NOMO-1 treated with dmso at 0.1 percent for 144 hours (cell line): ENCODE data around the gene TRABD.

Source experiments
- DNase-seq: peaks from one replicate; lab custom pipeline; 2025; ENCODE audit not compliant: unreplicated experiment; lab: John Stamatoyannopoulos, UW

TRABD gene

DNA sequence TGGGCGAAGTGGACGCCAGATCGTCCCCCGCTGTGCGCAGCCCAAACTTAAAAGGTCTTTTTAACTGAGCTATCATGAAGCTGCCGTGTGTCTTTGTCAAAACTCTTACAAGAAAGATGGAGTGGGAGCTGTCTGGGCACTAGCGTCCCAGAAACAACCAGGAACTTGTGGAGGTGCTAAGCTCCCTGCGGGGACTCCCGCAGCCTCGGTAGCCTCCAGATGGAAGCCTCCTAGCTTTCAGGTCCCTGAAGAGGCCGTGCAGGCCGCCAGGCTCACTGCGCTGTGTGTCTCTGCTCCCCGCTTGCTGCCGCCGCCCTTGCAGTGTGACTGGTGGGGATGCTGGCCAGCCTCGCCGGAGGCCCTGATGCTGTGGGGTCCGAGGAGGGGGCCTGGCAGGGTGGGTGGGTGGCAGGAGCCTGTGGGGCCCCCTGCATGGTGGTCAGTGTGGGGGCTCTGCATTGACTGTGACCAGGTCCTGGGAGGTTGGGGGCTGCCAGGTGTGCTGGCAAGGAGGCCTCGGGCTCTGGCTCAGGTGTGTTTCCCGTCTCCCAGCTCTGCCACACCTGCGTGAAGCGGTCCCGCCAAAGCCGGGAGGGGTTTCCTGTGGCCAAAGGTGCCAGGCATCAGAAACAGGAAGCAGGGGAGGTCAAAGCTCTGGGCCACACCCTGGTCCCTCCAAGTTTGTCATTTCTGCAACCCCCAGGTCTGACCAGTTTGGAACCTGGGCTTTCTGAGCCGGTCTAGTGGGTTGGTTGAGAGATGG lies 1.2 kb downstream of the TRABD start:
- DNase-seq = no peak

DNA sequence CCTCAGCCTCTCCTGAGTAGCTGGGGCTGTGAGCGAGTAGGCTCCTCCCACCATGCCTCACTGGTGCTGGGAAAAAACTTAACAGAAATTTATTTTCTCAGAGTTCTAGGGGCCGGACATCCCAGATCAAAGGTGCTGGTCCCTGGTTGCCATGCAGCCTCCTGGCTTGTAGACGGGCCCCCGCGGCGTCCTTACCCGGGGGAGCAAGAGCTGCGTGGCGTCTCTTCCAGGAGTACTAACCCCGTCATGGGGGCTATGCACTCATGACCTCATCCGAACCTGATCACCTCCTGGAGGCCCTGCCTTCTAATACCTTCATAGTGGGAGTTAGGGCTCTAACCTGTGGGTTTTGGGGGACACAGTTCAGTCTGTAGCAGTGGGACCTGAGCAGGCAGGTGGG lies 2.6 kb downstream of the TRABD start:
- DNase-seq = no peak

DNA sequence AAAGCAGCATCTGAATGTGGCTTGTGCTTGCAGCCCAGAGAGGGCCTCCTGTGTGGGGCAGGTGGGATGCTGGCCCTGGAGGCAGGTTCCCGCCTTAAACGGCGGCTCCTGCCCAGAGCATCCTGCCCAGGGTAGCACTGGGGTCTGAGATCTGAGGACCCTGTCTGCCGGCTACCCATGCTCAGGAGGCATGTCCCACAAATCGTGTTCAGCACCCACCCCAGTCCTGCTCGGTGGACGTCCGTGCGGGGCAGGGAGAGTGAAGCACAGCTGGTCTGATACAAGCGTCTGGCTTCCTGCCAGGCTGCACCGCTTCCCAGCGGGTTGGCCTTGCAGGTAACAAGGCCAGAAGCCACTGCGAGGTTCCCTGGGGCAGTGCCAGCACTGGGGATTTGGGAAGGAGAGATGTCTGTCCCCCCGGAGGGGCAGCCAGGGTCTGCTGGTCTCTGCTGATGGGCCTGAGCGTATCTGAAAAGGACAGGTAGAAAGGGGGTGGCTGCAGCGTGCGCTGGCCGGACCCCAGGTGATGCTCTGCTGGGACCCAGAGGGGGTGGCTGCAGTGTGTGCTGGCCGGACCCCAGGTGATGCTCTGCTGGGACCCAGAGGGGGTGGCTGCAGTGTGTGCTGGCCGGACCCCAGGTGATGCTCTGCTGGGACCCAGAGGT lies 3.6 kb downstream of the TRABD start:
- DNase-seq = no peak

DNA sequence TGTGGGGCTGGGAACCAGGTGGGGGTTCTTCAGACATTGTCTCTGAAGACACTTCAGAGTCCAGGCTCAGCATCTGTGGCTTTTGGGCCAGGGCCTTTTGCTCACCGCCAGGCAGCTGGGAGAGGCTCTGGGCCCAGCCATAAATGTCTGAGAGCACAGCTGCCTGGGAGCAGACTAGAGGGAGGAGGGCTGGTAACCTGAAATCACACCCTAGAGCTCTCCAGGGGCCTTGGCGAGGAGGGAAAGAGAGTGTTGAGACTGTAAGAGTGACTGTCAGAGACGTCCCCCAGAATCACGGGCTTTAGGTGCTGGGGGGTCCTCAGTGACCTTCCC lies 4.1 kb downstream of the TRABD start:
- no peak for DNase-seq

DNA sequence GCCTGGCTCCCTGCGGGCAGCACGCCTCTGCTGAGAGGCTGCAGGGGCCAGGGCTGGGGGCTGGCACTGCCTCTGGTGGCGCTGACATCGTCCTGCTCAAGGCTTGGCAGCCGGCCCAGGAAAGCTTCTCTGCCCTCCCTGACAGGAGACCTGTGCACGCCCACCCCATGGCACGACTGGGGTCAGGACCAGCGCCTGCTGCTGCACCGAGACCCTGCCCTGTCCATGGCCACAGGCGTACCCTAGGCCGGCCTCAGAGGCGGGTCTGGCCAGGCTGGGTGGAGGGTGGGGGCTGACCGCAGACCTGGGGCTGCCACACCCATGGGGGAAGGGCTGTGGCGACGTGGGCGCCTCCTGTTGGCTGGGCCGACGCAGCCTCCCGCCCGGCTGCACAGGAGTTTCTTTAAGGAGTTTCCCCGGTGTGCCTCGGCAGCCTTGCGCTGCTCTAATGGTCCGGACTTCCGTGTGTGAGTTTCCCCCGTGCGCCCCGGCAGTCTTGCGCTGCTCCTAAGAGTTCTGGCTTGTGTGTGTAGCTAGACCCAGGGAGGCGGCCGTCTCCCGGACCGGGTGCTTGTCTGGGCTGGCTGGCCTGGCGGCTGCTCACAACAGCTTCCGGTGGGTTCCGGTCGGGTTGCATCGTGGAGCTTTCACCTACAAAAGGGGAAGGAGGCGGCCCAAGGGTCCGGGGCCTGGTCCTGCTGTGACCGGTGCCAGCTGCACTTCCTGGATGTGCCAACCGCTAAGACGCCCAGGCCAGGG lies 4.6 kb downstream of the TRABD start:
- peak; percentile 95 for DNase-seq

DNA sequence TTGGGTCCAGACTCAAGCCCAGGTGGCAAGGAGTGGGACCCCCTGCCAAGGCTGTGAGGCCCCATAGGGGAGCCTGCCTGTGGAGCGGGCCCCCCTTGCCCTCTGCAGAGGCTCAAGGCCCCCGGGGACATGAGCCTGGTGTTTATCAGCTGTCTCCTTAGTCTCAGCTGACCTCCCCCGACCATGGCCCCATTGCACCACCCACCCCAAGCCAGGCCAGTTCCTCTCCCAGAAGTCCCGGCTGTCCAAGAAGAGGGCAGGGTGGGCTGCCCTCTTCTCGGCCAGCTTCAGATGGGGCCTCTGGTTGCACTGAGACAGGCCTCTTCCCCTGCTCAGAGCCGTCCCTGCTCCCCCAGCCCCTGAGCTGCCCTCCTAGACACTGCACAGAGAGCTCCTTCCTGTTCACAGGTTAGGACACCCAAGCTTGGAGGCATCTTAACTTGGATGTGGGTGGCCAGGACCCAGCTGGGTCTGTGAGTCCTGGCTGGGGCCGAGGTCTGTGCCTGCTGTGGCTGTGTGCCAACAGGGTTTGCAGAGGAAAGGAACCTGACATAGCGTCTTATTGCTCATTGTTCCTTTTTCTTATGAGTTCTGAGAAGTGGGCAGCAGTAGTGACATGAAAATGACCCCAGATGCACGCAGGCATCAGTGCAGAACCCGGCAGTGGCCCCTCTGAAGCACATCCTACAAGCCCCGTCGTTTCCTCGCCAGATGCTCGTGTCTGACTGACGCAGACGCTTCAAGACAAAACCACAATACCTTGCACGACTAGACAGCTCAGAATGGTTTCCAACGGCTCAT lies 5.4 kb downstream of the TRABD start:
- peak; percentile 66 for DNase-seq

DNA sequence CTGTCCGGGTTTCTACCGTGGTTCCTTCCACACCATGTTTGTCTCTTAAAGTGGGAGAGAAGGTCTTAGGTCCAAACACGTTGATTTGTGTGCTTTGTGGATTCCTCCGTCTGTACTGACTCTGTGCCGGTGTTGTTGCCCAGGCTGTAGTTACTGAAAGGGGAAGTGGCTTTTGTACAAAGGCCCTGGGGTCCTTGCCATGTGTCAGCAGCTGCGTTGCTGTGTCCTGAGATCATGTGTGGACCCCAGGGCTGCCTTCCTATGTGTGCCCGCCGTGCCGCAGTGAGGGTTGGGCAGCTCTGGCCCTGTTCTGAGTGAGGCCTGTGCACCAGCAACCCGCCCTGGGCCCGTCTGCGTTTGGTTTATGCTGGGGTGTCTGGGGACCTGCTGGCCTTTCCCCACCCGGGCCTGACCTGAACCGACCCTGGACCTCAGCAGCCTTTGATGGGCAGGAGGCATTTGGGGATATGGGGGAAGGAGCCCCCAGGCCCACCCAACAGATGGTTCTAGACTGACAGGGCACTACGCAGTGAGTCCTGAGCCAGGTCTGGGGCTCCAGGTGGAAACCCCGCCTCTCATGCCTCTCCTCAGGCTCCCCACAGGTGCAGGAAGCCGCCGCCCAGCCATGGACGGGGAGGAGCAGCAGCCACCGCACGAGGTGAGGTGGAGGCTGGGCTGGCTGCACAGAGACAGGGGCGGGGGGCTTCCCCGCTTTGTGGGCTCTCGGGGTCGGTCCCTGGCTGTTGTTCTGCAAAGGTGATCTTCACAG lies 6.9 kb downstream of the TRABD start:
- DNase-seq = no peak

DNA sequence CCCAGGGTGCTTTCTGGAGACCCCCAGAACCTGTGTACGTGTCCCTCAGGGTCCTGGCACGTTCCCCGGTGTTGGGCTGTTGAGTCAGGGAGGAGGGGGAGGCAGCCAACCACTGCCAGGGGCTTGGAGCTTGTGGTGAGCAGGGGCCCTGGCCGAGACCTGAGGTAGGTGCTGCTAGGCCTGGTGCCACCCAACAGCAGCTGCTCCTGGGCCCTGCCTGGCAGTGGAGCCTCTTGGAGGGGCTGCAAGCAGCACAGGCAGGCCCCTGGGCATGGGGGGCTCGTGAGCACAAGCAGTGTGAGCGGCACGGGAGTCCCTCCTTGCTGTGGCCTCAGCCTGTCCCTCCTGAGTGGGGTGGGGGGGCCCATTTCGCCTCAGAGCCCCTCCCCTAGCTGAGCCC lies 7.9 kb downstream of the TRABD start:
- DNase-seq = no peak

DNA sequence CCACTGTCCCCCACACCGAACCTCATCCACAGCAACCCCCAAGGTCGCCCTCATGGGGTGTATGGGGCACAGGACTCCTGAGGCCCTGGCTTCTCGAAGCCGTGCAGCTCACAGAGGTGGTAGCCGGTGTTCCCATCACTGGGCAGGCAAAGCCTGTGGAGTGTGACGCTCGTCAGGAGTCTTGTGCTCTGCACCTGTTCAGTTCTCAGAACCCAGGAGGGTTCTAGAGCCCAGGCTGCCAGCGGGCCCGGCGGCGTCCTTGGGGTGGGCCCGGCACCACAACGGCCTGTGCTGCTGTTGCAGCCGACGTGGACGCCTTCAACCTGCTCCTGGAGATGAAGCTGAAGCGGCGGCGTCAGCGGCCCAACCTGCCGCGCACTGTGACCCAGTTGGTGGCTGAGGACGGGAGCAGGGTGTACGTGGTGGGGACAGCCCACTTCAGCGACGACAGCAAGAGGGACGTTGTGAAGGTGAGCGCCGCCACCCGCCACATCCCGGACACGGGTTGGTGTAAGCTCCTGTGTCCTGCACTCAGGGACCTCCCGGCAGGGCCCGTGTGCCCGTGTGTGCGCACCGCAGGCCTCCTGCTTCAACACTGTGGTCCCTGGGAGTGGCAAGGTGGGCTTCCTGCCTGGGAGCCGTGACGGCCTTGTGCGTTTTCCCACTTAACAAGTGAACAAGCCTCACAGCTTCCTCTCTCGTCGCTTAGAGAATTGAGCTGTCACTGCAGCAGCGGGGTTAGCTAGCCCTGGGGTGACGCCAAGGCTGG lies 8.5 kb downstream of the TRABD start:
- DNase-seq = no peak

DNA sequence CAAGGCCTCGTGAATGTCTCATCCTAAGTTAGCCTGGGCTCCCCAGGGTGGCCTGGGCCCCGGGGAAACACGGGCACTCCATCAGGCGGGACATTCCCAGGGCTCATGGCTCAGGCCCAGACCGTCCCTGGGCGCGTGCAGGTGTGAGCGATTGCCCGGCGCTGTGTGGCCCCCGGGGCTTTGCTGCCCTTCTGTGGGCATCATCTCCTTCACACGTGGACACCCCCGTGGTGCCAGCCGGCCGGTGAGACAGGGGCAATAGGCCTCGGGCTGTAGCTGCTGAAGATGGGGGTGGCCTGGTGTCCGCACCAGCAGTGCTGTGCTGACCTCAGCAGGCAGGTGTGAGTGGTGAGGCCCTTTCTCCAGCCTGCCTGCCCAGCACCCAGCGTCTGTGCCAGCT lies 10.5 kb downstream of the TRABD start:
- no peak for DNase-seq

DNA sequence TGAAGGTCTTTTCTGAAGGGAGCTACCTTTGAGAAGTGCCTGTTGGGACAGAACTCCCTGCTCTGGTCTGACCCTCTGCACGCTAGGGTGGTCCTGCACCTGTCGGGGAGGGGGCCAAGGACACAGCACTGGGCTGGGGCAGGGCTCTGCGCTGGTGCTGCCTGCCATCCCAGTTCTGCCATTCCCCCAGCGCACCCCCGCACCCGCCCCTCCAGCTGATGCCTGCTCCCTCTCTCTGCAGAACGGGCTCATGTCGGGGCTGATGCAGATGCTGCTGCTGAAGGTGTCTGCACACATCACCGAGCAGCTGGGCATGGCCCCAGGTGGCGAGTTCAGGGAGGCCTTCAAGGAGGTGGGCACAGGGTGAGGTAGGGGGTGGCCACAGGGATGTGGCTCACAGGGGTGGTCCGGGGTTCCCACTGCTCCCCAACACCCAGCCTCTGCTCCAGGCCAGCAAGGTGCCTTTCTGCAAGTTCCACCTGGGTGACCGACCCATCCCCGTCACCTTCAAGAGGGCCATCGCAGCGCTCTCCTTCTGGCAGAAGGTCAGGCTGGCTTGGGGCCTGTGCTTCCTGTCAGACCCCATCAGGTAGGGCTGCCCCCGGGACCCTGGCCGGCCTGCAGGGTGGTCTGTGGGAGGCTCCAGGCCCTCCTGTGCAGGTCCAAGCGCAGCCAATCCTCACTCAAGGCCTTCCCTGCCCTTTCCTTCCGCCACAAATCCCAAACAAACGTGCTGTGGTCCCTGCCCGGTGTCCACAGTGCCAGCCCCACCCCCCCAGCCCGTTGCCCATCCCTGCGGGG lies 11.5 kb downstream of the TRABD start:
- DNase-seq = no peak

DNA sequence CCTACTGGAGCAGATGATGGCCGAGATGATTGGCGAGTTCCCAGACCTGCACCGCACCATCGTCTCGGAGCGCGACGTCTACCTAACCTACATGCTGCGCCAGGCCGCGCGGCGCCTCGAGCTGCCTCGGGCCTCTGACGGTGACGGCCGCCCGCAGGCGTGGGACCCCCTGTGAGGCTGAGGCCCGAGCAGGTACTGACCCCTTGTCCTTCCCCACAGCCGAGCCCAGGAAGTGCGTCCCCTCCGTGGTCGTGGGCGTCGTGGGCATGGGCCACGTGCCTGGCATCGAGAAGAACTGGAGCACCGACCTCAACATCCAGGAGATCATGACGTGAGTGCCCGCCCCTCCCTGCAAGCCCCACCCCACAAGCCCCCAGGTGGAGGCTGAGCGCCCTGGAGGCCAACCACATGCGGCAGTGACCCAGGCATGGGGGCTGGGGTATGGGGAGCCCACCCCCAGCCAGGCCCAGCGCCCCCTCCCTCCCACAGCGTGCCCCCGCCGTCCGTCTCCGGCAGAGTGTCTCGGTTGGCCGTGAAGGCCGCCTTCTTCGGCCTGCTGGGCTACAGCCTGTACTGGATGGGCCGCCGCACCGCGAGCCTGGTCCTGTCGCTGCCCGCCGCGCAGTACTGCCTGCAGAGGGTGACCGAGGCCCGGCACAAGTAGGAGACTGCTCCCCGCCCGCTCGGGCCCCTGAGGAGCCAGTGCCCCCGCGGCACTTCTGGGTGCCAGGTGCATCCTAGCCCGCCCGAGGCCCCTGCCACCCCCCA lies 12.3 kb downstream of the TRABD start:
- no peak for DNase-seq

DNA sequence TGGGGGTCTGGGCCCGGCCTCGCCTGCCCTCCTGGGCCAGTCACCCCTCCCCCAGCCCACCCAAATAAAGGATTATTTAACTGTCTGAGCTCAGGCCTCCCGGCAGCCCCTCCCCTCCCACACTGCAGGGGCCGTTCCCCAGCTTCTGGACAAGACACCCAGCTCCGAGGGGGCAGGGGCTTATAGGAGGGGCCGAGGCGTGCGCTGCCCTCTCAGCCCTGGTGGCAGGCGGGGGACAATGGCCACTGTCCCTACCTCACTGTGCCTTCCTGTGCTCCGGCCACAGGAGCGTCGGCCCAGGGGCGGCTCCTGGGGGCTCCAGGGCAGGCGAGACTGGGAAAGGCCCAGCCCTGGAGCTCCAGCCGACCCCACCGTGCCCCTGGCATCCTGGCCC lies 12.9 kb downstream of the TRABD start:
- no peak for DNase-seq

DNA sequence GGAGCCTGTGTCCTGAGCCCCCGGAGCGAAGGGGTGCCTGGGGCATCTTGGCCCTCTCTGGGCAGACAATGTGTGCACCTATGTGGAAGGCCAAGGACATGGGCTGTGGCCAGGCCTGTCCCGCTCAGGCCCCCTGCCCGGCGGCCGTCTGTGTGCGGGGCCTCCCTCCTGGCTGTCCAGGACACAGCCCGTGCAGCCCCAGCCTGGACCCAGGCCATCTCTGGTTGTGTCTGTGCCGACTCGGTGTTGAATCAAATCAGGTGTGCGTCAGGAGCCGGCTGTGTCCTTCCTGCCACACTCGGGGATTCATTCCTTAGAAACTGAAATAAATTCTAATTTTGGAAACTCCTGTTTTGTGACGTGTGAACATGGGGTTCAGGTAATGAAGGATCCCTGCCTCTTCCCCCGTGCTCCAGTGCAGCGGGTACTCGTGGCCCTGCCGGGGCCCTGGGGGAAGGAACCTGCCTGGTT lies 13.6 kb downstream of the TRABD start:
- DNase-seq = no peak

DNA sequence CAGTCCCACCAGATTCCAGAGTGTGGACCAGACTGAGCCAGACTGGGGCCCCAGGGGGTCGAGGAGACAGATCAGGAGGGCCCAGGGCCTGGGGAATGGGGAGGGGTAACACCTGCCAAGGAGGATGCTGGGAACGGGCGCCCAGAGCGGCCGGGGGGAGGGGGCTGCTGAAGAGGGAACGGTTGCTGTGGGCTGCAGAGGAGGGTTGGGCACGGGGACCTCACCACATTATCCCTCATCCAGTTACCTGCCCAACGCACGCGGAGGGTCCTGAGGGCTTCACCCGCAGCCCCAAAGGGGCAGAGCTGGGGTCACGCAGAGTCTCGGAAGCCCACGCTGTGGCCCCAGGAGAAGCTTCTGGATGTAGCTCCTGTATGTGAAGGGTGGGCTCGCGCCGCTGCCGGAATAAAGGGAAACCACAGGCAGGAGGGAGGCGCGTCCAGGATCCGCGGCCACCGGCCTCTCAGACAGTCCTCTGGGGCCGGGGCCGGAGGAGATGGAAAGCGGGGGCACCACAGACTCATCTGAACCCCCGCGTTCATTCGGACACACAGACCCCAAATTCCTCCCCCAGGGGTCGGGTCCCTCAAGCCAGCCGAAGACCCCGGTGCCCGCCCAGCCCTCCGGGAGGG lies 14.2 kb downstream of the TRABD start:
- no peak for DNase-seq

DNA sequence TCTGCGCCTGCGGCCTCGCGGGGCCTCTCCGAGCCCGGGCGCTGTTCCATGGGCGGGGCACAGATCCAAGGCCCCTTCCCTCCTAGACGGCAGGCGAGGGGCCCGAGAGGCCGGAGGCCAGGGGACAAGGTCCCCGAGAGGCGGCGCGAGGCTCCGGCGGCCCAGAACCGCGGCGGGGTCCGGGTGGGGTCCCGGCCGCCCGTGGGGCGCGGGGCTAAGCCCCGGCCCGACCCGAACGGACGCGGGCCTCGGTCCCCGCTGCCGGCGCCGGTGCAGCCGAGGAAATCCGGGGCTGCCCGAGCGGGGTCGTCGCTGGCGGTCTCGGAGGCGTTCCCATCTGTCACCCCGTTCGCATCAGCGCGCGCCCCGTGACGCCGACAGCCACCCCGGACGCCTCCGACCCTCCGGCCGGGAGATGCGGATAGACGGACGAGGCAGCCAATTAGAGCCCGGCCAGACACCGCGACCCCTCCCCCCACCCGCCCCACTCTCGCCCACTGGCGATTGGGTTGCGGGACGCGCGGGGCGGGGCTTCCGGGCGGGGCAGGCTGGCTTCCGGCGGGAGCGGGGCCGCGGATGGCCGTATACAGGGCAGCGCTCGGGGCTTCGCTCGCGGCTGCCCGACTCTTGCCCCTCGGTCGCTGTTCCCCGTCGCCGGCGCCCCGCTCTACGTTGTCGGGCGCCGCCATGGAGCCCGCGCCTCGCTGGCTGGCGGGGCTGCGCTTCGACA lies 14.9 kb downstream of the TRABD start, which contains the start of gene SELENOO:
TSS of gene SELENOO (plus strand) at position 551 of the 730 bp plus-strand sequence. CDS start at position 577, 26 bp downstream.
- peak; percentile 76 for DNase-seq
